ENCODE results near the gene TRIM49D2.
"Not testable (repeated sequence)": the region's sequence is repeated elsewhere in the genome, so short reads cannot be mapped to it uniquely, and the experiment has no call there.

The TRIM49D2 gene

GRCh38 chr11:89923764-89924163, at the start of gene TRIM49D2:
TRIM49D2 (plus strand) TSS chr11:89924064; CDS start chr11:89926762, 2,698 bp downstream.
- H3K4me3 ChIP-seq (ENCODE audit: low read length); H3K9ac ChIP-seq (ENCODE audit: low read depth, low read length); H3K27me3 ChIP-seq (ENCODE audit: insufficient read depth, low read length); H3K9me3 ChIP-seq (ENCODE audit: insufficient read depth, low read depth, low read length); H3K4me1 ChIP-seq (ENCODE audit: insufficient read depth, low read length); H3K27ac ChIP-seq (ENCODE audit: low read length); H3K36me3 ChIP-seq (ENCODE audit: insufficient read depth, low read depth, low read length): not testable (repeated sequence)

- H3K27me3 ChIP-seq (ENCODE audit: insufficient read depth, low read length); H3K9me3 ChIP-seq (ENCODE audit: insufficient read depth, low read depth, low read length); H3K36me3 ChIP-seq (ENCODE audit: insufficient read depth, low read depth, low read length); H3K9ac ChIP-seq (ENCODE audit: low read depth, low read length); H3K27ac ChIP-seq (ENCODE audit: low read length); H3K4me1 ChIP-seq (ENCODE audit: insufficient read depth, low read length); H3K4me3 ChIP-seq (ENCODE audit: low read length): not testable (repeated sequence)
These were observed 46.4 kb upstream of the TRIM49D2 start for GRCh38 chr11:89877511-89877910.

- H3K27me3 ChIP-seq (ENCODE audit: insufficient read depth, low read length); H3K4me3 ChIP-seq (ENCODE audit: low read length); H3K9me3 ChIP-seq (ENCODE audit: insufficient read depth, low read depth, low read length); H3K9ac ChIP-seq (ENCODE audit: low read depth, low read length); H3K27ac ChIP-seq (ENCODE audit: low read length); H3K36me3 ChIP-seq (ENCODE audit: insufficient read depth, low read depth, low read length); H3K4me1 ChIP-seq (ENCODE audit: insufficient read depth, low read length): not testable (repeated sequence)
These were observed 30.6 kb upstream of the TRIM49D2 start for GRCh38 chr11:89893245-89893644.

- not testable (repeated sequence) for H3K4me1 ChIP-seq (ENCODE audit: insufficient read depth, low read length); H3K36me3 ChIP-seq (ENCODE audit: insufficient read depth, low read depth, low read length); H3K4me3 ChIP-seq (ENCODE audit: low read length); H3K27ac ChIP-seq (ENCODE audit: low read length); H3K9me3 ChIP-seq (ENCODE audit: insufficient read depth, low read depth, low read length); H3K27me3 ChIP-seq (ENCODE audit: insufficient read depth, low read length); H3K9ac ChIP-seq (ENCODE audit: low read depth, low read length)
These were observed 23.1 kb upstream of the TRIM49D2 start for GRCh38 chr11:89900809-89901208.

- no peaks in the 10 kb centered on the region for H3K27me3 ChIP-seq (ENCODE audit: insufficient read depth, low read length)
- no peaks in the 10 kb centered on the region for H3K4me1 ChIP-seq (ENCODE audit: insufficient read depth, low read length)
- no peak within 1 kb of the TSS for H3K9ac ChIP-seq (ENCODE audit: low read depth, low read length)
- H3K27ac ChIP-seq (ENCODE audit: low read length) = no peak within 1 kb of the TSS
- H3K36me3 ChIP-seq (ENCODE audit: insufficient read depth, low read depth, low read length) = no peaks in the 10 kb centered on the region
- no peaks in the 10 kb centered on the region for H3K9me3 ChIP-seq (ENCODE audit: insufficient read depth, low read depth, low read length)
- H3K4me3 ChIP-seq (ENCODE audit: low read length) = no peak within 1 kb of the TSS
These were observed 1.6 kb upstream of the TRIM49D2 start, which contains the start of gene TRIM49D1 for GRCh38 chr11:89922195-89922660. TRIM49D1 (minus strand) TSS chr11:89922245; CDS start chr11:89917710, 4,535 bp downstream.

GRCh38 chr11:89960833-89961232, 37.0 kb downstream of the TRIM49D2 start:
- not testable (repeated sequence) for H3K4me1 ChIP-seq (ENCODE audit: insufficient read depth, low read length); H3K36me3 ChIP-seq (ENCODE audit: insufficient read depth, low read depth, low read length); H3K9ac ChIP-seq (ENCODE audit: low read depth, low read length); H3K27ac ChIP-seq (ENCODE audit: low read length); H3K27me3 ChIP-seq (ENCODE audit: insufficient read depth, low read length); H3K9me3 ChIP-seq (ENCODE audit: insufficient read depth, low read depth, low read length); H3K4me3 ChIP-seq (ENCODE audit: low read length)

GRCh38 chr11:89965737-89966136, 41.9 kb downstream of the TRIM49D2 start, which contains the start of gene TRIM64:
TRIM64 (plus strand) TSS chr11:89966037; CDS start chr11:89968504, 2,467 bp downstream.
- H3K27ac ChIP-seq (ENCODE audit: low read length); H3K4me1 ChIP-seq (ENCODE audit: insufficient read depth, low read length); H3K9me3 ChIP-seq (ENCODE audit: insufficient read depth, low read depth, low read length); H3K4me3 ChIP-seq (ENCODE audit: low read length); H3K36me3 ChIP-seq (ENCODE audit: insufficient read depth, low read depth, low read length); H3K27me3 ChIP-seq (ENCODE audit: insufficient read depth, low read length); H3K9ac ChIP-seq (ENCODE audit: low read depth, low read length): not testable (repeated sequence)
